NT2/D1 (cell line): ENCODE measurements around the gene PLA2G4D.

Experiments used
- SUZ12 ChIP-seq: IDR thresholded peaks from 2 replicates; pipeline ENCODE4 v1.6.1; 2011; ENCODE audit not compliant: insufficient read length, insufficient read depth; ENCODE audit errors: extremely low read depth
- YY1 ChIP-seq: IDR thresholded peaks from 2 replicates; pipeline ENCODE4 v1.6.1; 2011; ENCODE audit not compliant: insufficient read length, insufficient read depth

DNA sequence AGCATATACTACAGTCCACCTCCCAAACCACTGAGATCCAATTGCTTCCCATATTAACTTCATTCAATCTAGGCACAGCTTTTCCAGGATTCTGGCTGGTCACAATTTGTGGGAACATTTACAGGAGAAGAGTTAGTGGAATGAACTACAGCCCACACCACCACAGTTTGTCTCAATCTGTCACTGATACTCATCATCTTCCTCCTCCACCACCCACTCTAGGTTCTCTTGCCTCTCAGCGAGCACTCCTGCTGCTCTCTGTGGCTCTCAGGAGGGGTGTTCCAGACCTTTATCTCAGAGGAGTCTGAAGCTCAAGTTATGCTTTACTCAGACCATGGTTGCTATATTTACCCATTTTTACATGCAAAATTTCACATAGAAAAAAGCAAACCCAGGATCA, 25.9 kb upstream of the PLA2G4D start:
- TF ChIP-seq YY1 (no peak), SUZ12 (no peak)
